ENCODE measurements around the gene KIDINS220.
"Not testable (repeated sequence)": the region's sequence is repeated elsewhere in the genome, so short reads cannot be mapped to it uniquely, and the experiment has no call there.

The KIDINS220 gene

GRCh38 chr2:8729939-8730338, 107.5 kb downstream of the KIDINS220 start:
- Mint-ChIP-seq H3K9me3 (no peaks in the 10 kb centered on the region), H3K27me3 (no peaks in the 10 kb centered on the region), H3K36me3 (peaks cover 27% of the 10 kb centered on the region), H3K4me3 (no peak overlapping the region), H3K27ac (no peak overlapping the region), H3K4me1 (no peaks in the 10 kb centered on the region)
- CTCF ChIA-PET: no interaction called here
- DNase-seq: no peak

- H3K36me3 Mint-ChIP-seq: peaks cover 26% of the 10 kb centered on the region
Observed at GRCh38 chr2:8729101-8729500, 108.3 kb downstream of the KIDINS220 start.

GRCh38 chr2:8728305-8729015, 109.0 kb downstream of the KIDINS220 start:
- no peaks in the 10 kb centered on the region for H3K27me3 Mint-ChIP-seq
- CTCF ChIA-PET: no interaction called here
- no peak for DNase-seq
- H3K27ac Mint-ChIP-seq: no peak overlapping the region
- peaks cover 21% of the 10 kb centered on the region for H3K36me3 Mint-ChIP-seq
- H3K4me1 Mint-ChIP-seq: no peaks in the 10 kb centered on the region
- no peak overlapping the region for H3K4me3 Mint-ChIP-seq
- no peaks in the 10 kb centered on the region for H3K9me3 Mint-ChIP-seq

More at GRCh38 chr2:8729101-8729500, 108.3 kb downstream of the KIDINS220 start:
- DNase-seq, H3K27ac Mint-ChIP-seq, H3K4me3 Mint-ChIP-seq, H3K4me1 Mint-ChIP-seq, H3K9me3 Mint-ChIP-seq, CTCF ChIA-PET, H3K27me3 Mint-ChIP-seq: not testable (repeated sequence)

GRCh38 chr2:8725838-8726237, 111.6 kb downstream of the KIDINS220 start:
- Mint-ChIP-seq H3K4me1 (no peaks in the 10 kb centered on the region), H3K9me3 (no peaks in the 10 kb centered on the region), H3K4me3 (no peak overlapping the region), H3K36me3 (peaks cover 3% of the 10 kb centered on the region), H3K27ac (no peak overlapping the region), H3K27me3 (no peaks in the 10 kb centered on the region)
- CTCF ChIA-PET: no interaction called here
- DNase-seq: no peak

GRCh38 chr2:8722986-8723385, 114.4 kb downstream of the KIDINS220 start:
- CTCF ChIA-PET: no interaction called here
- Mint-ChIP-seq H3K4me3 (no peak overlapping the region), H3K4me1 (no peaks in the 10 kb centered on the region), H3K36me3 (no peaks in the 10 kb centered on the region), H3K9me3 (no peaks in the 10 kb centered on the region), H3K27ac (no peak overlapping the region), H3K27me3 (peaks cover 8% of the 10 kb centered on the region)
- no peak for DNase-seq

- peaks cover 3% of the 10 kb centered on the region for H3K9me3 Mint-ChIP-seq
- no peaks in the 10 kb centered on the region for H3K4me1 Mint-ChIP-seq
- no peaks in the 10 kb centered on the region for H3K36me3 Mint-ChIP-seq
- H3K27ac Mint-ChIP-seq: no peak overlapping the region
- no peak overlapping the region for H3K4me3 Mint-ChIP-seq
- H3K27me3 Mint-ChIP-seq: peaks cover 12% of the 10 kb centered on the region
- no peak for DNase-seq
- CTCF ChIA-PET: no interaction called here
Observed at GRCh38 chr2:8721410-8721809, 116.0 kb downstream of the KIDINS220 start.

- CTCF ChIA-PET: no interaction called here
- Mint-ChIP-seq H3K36me3 (no peaks in the 10 kb centered on the region), H3K9me3 (peaks cover 8% of the 10 kb centered on the region), H3K4me1 (no peaks in the 10 kb centered on the region), H3K4me3 (no peak overlapping the region), H3K27ac (no peak overlapping the region), H3K27me3 (peaks cover 12% of the 10 kb centered on the region)
- DNase-seq: no peak
Observed at GRCh38 chr2:8720741-8721140, 116.7 kb downstream of the KIDINS220 start.

GRCh38 chr2:8719528-8719927, 117.9 kb downstream of the KIDINS220 start:
- Mint-ChIP-seq H3K36me3 (no peaks in the 10 kb centered on the region), H3K9me3 (peaks cover 13% of the 10 kb centered on the region), H3K27me3 (peaks cover 12% of the 10 kb centered on the region), H3K4me1 (no peaks in the 10 kb centered on the region), H3K27ac (no peak overlapping the region), H3K4me3 (no peak overlapping the region)
- no peak for DNase-seq
- CTCF ChIA-PET: no interaction called here

GRCh38 chr2:8714971-8715370, 122.4 kb downstream of the KIDINS220 start:
- H3K4me1 Mint-ChIP-seq: no peaks in the 10 kb centered on the region
- peaks cover 12% of the 10 kb centered on the region for H3K27me3 Mint-ChIP-seq
- CTCF ChIA-PET: no interaction called here
- peaks cover 14% of the 10 kb centered on the region for H3K9me3 Mint-ChIP-seq
- no peaks in the 10 kb centered on the region for H3K36me3 Mint-ChIP-seq
- no peak for DNase-seq
- no peak overlapping the region for H3K27ac Mint-ChIP-seq
- H3K4me3 Mint-ChIP-seq: no peak overlapping the region

GRCh38 chr2:8714283-8714682, 123.1 kb downstream of the KIDINS220 start:
- Mint-ChIP-seq H3K9me3 (peaks cover 14% of the 10 kb centered on the region), H3K36me3 (no peaks in the 10 kb centered on the region), H3K27ac (no peak overlapping the region), H3K4me3 (no peak overlapping the region), H3K4me1 (no peaks in the 10 kb centered on the region), H3K27me3 (peaks cover 15% of the 10 kb centered on the region)
- DNase-seq: no peak
- CTCF ChIA-PET: no interaction called here

GRCh38 chr2:8710951-8711350, 126.5 kb downstream of the KIDINS220 start:
- H3K9me3 Mint-ChIP-seq: peaks cover 9% of the 10 kb centered on the region
- CTCF ChIA-PET: no interaction called here
- H3K27ac Mint-ChIP-seq: no peak overlapping the region
- DNase-seq: no peak
- H3K27me3 Mint-ChIP-seq: peaks cover 14% of the 10 kb centered on the region
- no peak overlapping the region for H3K4me3 Mint-ChIP-seq
- no peaks in the 10 kb centered on the region for H3K4me1 Mint-ChIP-seq
- no peaks in the 10 kb centered on the region for H3K36me3 Mint-ChIP-seq

- Mint-ChIP-seq H3K4me1 (no peaks in the 10 kb centered on the region), H3K9me3 (peaks cover 2% of the 10 kb centered on the region), H3K4me3 (no peak overlapping the region), H3K36me3 (no peaks in the 10 kb centered on the region), H3K27me3 (peaks cover 14% of the 10 kb centered on the region), H3K27ac (no peak overlapping the region)
- DNase-seq: no peak
- CTCF ChIA-PET: no interaction called here
Observed at GRCh38 chr2:8709611-8710010, 127.8 kb downstream of the KIDINS220 start.

- Mint-ChIP-seq H3K9me3 (no peaks in the 10 kb centered on the region), H3K4me1 (no peaks in the 10 kb centered on the region), H3K27me3 (peaks cover 11% of the 10 kb centered on the region), H3K36me3 (no peaks in the 10 kb centered on the region), H3K4me3 (no peak overlapping the region), H3K27ac (no peak overlapping the region)
- DNase-seq: no peak
- CTCF ChIA-PET: no interaction called here
Observed at GRCh38 chr2:8704906-8705305, 132.5 kb downstream of the KIDINS220 start.

- Mint-ChIP-seq H3K9me3 (no peaks in the 10 kb centered on the region), H3K27ac (no peak overlapping the region), H3K36me3 (no peaks in the 10 kb centered on the region), H3K4me1 (no peaks in the 10 kb centered on the region), H3K4me3 (no peak overlapping the region), H3K27me3 (peaks cover 3% of the 10 kb centered on the region)
- CTCF ChIA-PET: no interaction called here
- no peak for DNase-seq
Observed at GRCh38 chr2:8701681-8702379, 135.6 kb downstream of the KIDINS220 start.

- Mint-ChIP-seq H3K9me3 (no peaks in the 10 kb centered on the region), H3K27ac (no peak overlapping the region), H3K27me3 (peaks cover 7% of the 10 kb centered on the region), H3K4me1 (no peaks in the 10 kb centered on the region), H3K4me3 (no peak overlapping the region), H3K36me3 (no peaks in the 10 kb centered on the region)
- no peak for DNase-seq
- CTCF ChIA-PET: no interaction called here
Observed at GRCh38 chr2:8699839-8700238, 137.6 kb downstream of the KIDINS220 start.

All from activated naive CD4-positive, alpha-beta T cell treated with anti-CD3 and anti-CD28 coated beads, Interleukin-2, amount 10 ng/mL, durations not matched to agents 7 days and 5 days (primary cell).